ENCODE results near the gene RPL28.
"Not testable (repeated sequence)": the region's sequence is repeated elsewhere in the genome, so short reads cannot be mapped to it uniquely, and the experiment has no call there.

RPL28 gene

DNA sequence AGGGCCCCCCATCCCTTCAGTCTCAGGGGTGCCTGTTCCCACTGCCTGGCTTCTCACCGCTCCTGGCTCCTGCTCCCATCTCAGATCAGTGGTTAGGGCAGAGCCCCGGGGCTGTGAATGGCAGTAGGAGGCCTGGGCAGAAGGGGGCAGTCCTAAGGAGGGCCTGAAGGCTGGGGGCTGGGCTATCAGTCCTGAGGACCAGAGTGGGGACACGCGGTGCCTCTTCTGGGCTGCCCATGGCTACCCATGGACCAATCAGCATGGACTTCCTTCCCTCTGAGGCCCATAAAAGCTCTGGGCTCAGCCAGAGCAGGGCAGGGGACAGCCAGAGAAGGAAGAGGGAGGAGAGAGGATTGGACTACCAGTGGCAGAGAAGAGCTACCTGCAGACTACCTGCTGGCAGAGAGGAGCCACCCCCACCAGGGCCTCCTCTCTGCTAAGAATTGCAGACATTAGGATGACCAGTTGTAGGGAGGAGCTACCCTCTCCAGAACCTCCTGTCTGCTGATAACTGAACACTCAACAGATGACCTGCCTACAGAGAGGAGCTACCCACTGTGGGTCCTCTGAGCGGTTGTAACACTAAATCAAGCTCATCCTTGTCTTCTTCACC lies 34.0 kb downstream of the RPL28 start:
- no peak for DNase-seq (ENCODE audit: low read depth)
- TF ChIP-seq, protein P1, sequence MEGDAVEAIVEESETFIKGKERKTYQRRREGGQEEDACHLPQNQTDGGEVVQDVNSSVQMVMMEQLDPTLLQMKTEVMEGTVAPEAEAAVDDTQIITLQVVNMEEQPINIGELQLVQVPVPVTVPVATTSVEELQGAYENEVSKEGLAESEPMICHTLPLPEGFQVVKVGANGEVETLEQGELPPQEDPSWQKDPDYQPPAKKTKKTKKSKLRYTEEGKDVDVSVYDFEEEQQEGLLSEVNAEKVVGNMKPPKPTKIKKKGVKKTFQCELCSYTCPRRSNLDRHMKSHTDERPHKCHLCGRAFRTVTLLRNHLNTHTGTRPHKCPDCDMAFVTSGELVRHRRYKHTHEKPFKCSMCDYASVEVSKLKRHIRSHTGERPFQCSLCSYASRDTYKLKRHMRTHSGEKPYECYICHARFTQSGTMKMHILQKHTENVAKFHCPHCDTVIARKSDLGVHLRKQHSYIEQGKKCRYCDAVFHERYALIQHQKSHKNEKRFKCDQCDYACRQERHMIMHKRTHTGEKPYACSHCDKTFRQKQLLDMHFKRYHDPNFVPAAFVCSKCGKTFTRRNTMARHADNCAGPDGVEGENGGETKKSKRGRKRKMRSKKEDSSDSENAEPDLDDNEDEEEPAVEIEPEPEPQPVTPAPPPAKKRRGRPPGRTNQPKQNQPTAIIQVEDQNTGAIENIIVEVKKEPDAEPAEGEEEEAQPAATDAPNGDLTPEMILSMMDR (IDR thresholded peaks at IDR 0.05; ENCODE audit: control insufficient read depth, extremely low read depth, insufficient read depth), result no peak
- H3K4me3 ChIP-seq (ENCODE audit: low read depth, low read length), result no peak overlapping the region

DNA sequence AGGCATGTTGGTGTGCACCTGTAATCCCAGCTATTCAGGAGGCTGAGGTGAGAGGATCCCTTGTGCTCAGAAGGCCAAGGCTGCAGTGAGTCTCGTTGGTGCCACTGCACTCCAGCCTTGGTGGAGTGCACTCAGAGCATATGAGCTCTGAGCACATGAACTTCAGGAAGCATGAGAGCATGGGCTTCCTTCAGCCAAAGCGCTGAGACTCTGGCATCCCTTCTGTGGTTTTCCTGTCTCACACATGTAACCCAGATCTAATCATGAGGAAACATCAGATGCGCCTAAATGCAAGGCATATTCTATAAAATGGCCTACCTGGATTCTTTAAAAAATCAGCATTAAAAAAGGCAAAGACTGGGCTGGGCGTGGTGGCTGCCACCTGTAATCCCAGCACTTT lies 35.5 kb downstream of the RPL28 start:
- H3K4me3 ChIP-seq (ENCODE audit: low read depth, low read length); DNase-seq (ENCODE audit: low read depth): not testable (repeated sequence)

GRCh38 chr19:55423225-55424005 lies 37.7 kb downstream of the RPL28 start:
- DNase-seq (ENCODE audit: low read depth), result no peak
- H3K4me3 ChIP-seq (ENCODE audit: low read depth, low read length), result no peak overlapping the region
- TF ChIP-seq, protein P1 (IDR thresholded peaks at IDR 0.05; ENCODE audit: control insufficient read depth, extremely low read depth, insufficient read depth), result no peak

GRCh38 chr19:55424518-55424917 lies 38.8 kb downstream of the RPL28 start:
- TF ChIP-seq, protein P1 (IDR thresholded peaks at IDR 0.05; ENCODE audit: control insufficient read depth, extremely low read depth, insufficient read depth), result no peak

GRCh38 chr19:55426042-55426441 lies 40.3 kb downstream of the RPL28 start:
- H3K4me3 ChIP-seq (ENCODE audit: low read depth, low read length), result no peak overlapping the region
- TF ChIP-seq, protein P1 (IDR thresholded peaks at IDR 0.05; ENCODE audit: control insufficient read depth, extremely low read depth, insufficient read depth), result no peak
- no peak for DNase-seq (ENCODE audit: low read depth)

More at GRCh38 chr19:55424518-55424917, 38.8 kb downstream of the RPL28 start:
- no peak for DNase-seq (ENCODE audit: low read depth)
- H3K4me3 ChIP-seq (ENCODE audit: low read depth, low read length), result no peak overlapping the region

DNA sequence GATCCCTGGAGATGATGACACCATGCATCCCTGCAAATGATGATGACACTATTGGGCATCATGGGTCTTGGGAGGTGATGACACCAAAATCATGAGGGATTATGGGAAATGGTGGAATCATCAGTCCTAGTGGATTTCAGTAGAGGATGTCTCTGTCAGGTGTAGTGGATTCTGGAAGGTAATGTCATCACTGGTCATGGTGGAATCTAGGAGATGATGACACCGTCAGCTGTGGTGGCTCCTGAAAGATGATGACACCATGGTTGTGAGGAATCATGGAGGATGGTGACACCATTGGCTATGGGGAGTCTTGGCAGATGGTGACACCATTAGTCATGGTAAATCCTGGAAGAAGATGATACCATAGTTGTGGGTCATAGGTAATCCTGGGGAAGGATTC lies 45.5 kb downstream of the RPL28 start:
- DNase-seq (ENCODE audit: low read depth), result no peak
- TF ChIP-seq, protein P1 (IDR thresholded peaks at IDR 0.05; ENCODE audit: control insufficient read depth, extremely low read depth, insufficient read depth), result no peak
- no peak overlapping the region for H3K4me3 ChIP-seq (ENCODE audit: low read depth, low read length)

DNA sequence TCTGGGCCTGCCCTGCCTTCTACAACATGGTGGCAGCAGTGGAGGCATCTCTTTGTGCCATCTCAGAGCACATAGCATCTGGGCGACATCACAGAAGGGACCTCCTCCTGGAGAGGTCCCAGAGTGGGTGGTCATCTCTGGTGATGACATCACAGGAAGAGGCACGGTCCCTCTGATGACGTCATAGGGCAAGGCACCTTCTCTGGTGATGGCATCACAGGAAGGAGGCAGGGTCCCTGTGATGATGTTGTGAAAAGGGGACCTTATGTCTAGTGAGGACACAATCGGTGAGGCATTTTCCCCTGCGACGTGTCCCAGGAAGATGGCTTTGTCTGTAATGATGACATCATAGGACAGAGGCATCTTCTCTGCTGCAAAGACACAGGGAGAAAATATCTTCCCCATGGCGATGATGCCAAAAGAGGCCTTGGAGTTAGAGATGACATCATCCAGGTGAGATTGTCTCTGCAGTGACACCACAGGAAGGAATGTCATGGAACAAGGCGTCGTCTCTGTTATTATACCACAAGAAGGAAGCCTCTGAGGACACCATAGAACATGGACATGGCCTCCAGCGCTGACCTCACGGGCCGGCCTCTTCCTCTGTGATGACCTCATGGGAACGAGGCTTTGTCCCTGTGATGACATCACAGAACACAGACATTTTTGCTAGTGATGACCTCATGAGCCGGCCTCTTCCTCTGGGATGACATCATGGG lies 46.7 kb downstream of the RPL28 start:
- no peak overlapping the region for H3K4me3 ChIP-seq (ENCODE audit: low read depth, low read length)
- TF ChIP-seq, protein P1 (IDR thresholded peaks at IDR 0.05; ENCODE audit: control insufficient read depth, extremely low read depth, insufficient read depth), result no peak
- no peak for DNase-seq (ENCODE audit: low read depth)
